Liver (tissue), 9 donors: Measurements from ENCODE around the gene ATG2B. TPM values are rescaled to one million over a fixed set of nuclear protein-coding genes. Genes with fewer than 3 reads are reported as not detected.

Experiments
- DNase-seq: peaks from one replicate; pipeline ENCODE4 v3.0.0-alpha.2; 2017; ENCODE audit warnings: low spot score
- H3K27ac ChIP-seq, 2 donors: one replicate each; pipeline ENCODE4 v1.7.0; 2013; ENCODE audit warnings: inconsistent platforms in 2 of 2, low read length in 2 of 2, control low read depth in 1 of 2, low read depth in 1 of 2, mild to moderate bottlenecking in 1 of 2
- H3K27me3 ChIP-seq, 4 donors: one replicate each; pipeline versions ENCODE4 v1.6.1 to v1.7.0; 2013; ENCODE audit warnings: low read length in 3 of 4, inconsistent platforms in 1 of 4, mild to moderate bottlenecking in 1 of 4, moderate library complexity in 1 of 4; ENCODE audit not compliant: control insufficient read depth in 4 of 4, insufficient read depth in 4 of 4
- H3K36me3 ChIP-seq, 4 donors: one replicate each; pipeline versions ENCODE4 v1.6.1 to v1.7.0; 2013; ENCODE audit warnings: low read length in 3 of 4, mild to moderate bottlenecking in 3 of 4, low read depth in 1 of 4, moderate library complexity in 1 of 4; ENCODE audit not compliant: control insufficient read depth in 4 of 4, insufficient read depth in 3 of 4
- H3K4me1 ChIP-seq, 4 donors: one replicate each; pipeline versions ENCODE4 v1.6.1 to v1.7.0; 2013; ENCODE audit warnings: low read length in 3 of 4, mild to moderate bottlenecking in 3 of 4, moderate library complexity in 1 of 4; ENCODE audit not compliant: control insufficient read depth in 4 of 4, insufficient read depth in 4 of 4
- H3K4me3 ChIP-seq, 3 donors: one replicate each; pipeline versions ENCODE4 v1.6.1 to v1.7.0; 2013; ENCODE audit warnings: low read length in 3 of 3, control low read depth in 1 of 3, low read depth in 1 of 3, mild to moderate bottlenecking in 1 of 3
- H3K9ac ChIP-seq, 2 donors: one replicate each; pipeline ENCODE4 v1.7.0; 2013; ENCODE audit warnings: low read length in 2 of 2, mild to moderate bottlenecking in 2 of 2, moderate library complexity in 2 of 2, control low read depth in 1 of 2, low read depth in 1 of 2
- H3K9me3 ChIP-seq, 4 donors: one replicate each; pipeline versions ENCODE4 v1.6.1 to v1.7.0; 2013; ENCODE audit warnings: low read length in 3 of 4; ENCODE audit not compliant: control insufficient read depth in 4 of 4
- EGR1 ChIP-seq, 2 donors: IDR thresholded peaks; 2 replicates each; pipeline ENCODE4 v1.6.1; 2016 to 2018; ENCODE audit warnings: antibody characterized with exemption in 2 of 2, low read depth in 2 of 2
- FOXA1 ChIP-seq: IDR thresholded peaks from 2 replicates; pipeline ENCODE4 v1.6.1; 2016; ENCODE audit warnings: antibody characterized with exemption
- FOXA2 ChIP-seq: IDR thresholded peaks from 2 replicates; pipeline ENCODE4 v1.6.1; 2016; ENCODE audit warnings: antibody characterized with exemption
- GABPA ChIP-seq, 2 donors: IDR thresholded peaks in 1 of 2; conservative IDR thresholded peaks in 1 of 2; 2 replicates each; pipeline ENCODE4 v1.6.1; 2016; ENCODE audit warnings: antibody characterized with exemption in 2 of 2, mild to moderate bottlenecking in 1 of 2, moderate library complexity in 1 of 2
- HNF4A ChIP-seq, 2 donors: conservative IDR thresholded peaks; 2 replicates each; pipeline ENCODE4 v1.6.1; 2016; ENCODE audit warnings: antibody characterized with exemption in 2 of 2, mild to moderate bottlenecking in 2 of 2
- HNF4G ChIP-seq: IDR thresholded peaks from 2 replicates; pipeline ENCODE4 v1.6.1; 2016; ENCODE audit warnings: antibody characterized with exemption
- JUND ChIP-seq, 2 donors: IDR thresholded peaks; 2 replicates each; pipeline ENCODE4 v1.6.1; 2016; ENCODE audit warnings: antibody characterized with exemption in 2 of 2
- NR2F2 ChIP-seq: IDR thresholded peaks from 2 replicates; pipeline ENCODE4 v1.6.1; 2016; ENCODE audit warnings: antibody characterized with exemption
- RAD21 ChIP-seq, 2 donors: IDR thresholded peaks; 2 replicates each; pipeline ENCODE4 v1.6.1; 2016; ENCODE audit warnings: antibody characterized with exemption in 2 of 2, mild to moderate bottlenecking in 2 of 2
- RXRA ChIP-seq, 2 donors: IDR thresholded peaks; 2 replicates each; pipeline ENCODE4 v1.6.1; 2017 to 2018; ENCODE audit warnings: antibody characterized with exemption in 2 of 2, mild to moderate bottlenecking in 1 of 2
- SP1 ChIP-seq: IDR thresholded peaks from 2 replicates; pipeline ENCODE4 v1.6.1; 2018; ENCODE audit warnings: antibody characterized with exemption, mild to moderate bottlenecking
- TAF1 ChIP-seq: conservative IDR thresholded peaks from 2 replicates; pipeline ENCODE4 v1.6.1; 2016; ENCODE audit warnings: antibody characterized with exemption, mild to moderate bottlenecking
- YY1 ChIP-seq: IDR thresholded peaks from 2 replicates; pipeline ENCODE4 v1.6.1; 2016; ENCODE audit warnings: antibody characterized with exemption, mild to moderate bottlenecking
- WGBS: extraction: QIAGEN DNeasy Blood & Tissue Kit; methylation state at CpG from one replicate; pipeline ENCODE4 v1.1.7; 2013; 5-methylcytosine and 5-hydroxymethylcytosine counted together
- polyA plus RNA-seq, 2 donors: library from polyadenylated mRNA; stranded (reverse) in 1 of 2; unstranded in 1 of 2; fragments of 200-250 nt in 1 of 2; fragments of >200 nt in 1 of 2; fragmentation: Nextera tagmentation in 1 of 2; extraction: Ambion mirVana in 1 of 2; gene quantifications; one replicate each; pipeline versions ENCODE4 v1.2.1 to v1.2.3, GENCODE V29; 2013 to 2015
- total RNA-seq, 2 donors: library from RNA; depleted of rRNA; stranded (reverse); fragments of >200 nt; gene quantifications; one replicate each; pipeline ENCODE4 v1.2.3, GENCODE V29; 2014
- TF ChIP-seq, protein P1 (sequence below): IDR thresholded peaks from 2 replicates; pipeline ENCODE4 v1.6.1; 2016; ENCODE audit warnings: antibody characterized with exemption
- TF ChIP-seq, protein P2 (sequence below): IDR thresholded peaks from 2 replicates; pipeline ENCODE4 v1.6.1; 2016; ENCODE audit warnings: antibody characterized with exemption, mild to moderate bottlenecking
- TF ChIP-seq, protein P3 (sequence below): fragments of 150-350 bp; IDR thresholded peaks from 2 replicates; pipeline ENCODE4 v1.5.1; 2017; ENCODE audit warnings: improper control_type of control experiment, low read depth, low read length; ENCODE audit not compliant: missing input control
- TF ChIP-seq, protein P4 (sequence below): IDR thresholded peaks from 2 replicates; pipeline ENCODE4 v1.6.1; 2016; ENCODE audit warnings: antibody characterized with exemption
- TF ChIP-seq, protein P5 (sequence below): IDR thresholded peaks from 2 replicates; pipeline ENCODE4 v1.6.1; 2016; ENCODE audit warnings: antibody characterized with exemption
- donor health status: healthy.
- donor health status: healthy.
- donor health status: healthy.
- donor health status: healthy.
- donor health status: healthy.

ATG2B gene
- total and polyA plus RNA-seq, 4 donors: 4.7 to 36.0 (median 20.5) TPM

DNA sequence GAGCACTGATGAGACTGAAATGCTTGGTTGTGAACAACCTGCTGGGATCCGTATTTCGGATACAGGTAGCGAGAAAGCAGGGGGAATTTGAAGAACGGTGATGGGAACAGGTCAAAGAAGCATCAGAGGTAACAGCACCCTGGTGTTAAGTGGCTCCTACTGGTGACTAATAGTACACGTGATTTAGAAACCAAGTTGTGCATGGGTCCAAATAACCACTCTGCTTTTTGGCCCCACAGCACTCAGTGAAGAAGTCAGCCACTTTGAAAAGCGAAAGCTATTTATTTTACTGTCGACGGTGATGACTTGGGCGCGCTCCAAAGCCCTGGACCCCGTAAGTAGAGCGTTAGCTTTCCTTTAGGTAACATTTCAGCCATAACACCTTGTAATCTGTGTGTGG lies 45.5 kb upstream of the ATG2B start:
- no peak for TF ChIP-seq JUND (IDR thresholded peaks at IDR 0.05)
- TF ChIP-seq, protein P1, sequence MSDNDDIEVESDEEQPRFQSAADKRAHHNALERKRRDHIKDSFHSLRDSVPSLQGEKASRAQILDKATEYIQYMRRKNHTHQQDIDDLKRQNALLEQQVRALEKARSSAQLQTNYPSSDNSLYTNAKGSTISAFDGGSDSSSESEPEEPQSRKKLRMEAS: no peak
- no peak for TF ChIP-seq HNF4A (conservative IDR thresholded peaks at IDR 0.05)
- TF ChIP-seq EGR1 (IDR thresholded peaks at IDR 0.05; ENCODE audit: low read depth in 2 of 2): no peak
- TF ChIP-seq, protein P2, sequence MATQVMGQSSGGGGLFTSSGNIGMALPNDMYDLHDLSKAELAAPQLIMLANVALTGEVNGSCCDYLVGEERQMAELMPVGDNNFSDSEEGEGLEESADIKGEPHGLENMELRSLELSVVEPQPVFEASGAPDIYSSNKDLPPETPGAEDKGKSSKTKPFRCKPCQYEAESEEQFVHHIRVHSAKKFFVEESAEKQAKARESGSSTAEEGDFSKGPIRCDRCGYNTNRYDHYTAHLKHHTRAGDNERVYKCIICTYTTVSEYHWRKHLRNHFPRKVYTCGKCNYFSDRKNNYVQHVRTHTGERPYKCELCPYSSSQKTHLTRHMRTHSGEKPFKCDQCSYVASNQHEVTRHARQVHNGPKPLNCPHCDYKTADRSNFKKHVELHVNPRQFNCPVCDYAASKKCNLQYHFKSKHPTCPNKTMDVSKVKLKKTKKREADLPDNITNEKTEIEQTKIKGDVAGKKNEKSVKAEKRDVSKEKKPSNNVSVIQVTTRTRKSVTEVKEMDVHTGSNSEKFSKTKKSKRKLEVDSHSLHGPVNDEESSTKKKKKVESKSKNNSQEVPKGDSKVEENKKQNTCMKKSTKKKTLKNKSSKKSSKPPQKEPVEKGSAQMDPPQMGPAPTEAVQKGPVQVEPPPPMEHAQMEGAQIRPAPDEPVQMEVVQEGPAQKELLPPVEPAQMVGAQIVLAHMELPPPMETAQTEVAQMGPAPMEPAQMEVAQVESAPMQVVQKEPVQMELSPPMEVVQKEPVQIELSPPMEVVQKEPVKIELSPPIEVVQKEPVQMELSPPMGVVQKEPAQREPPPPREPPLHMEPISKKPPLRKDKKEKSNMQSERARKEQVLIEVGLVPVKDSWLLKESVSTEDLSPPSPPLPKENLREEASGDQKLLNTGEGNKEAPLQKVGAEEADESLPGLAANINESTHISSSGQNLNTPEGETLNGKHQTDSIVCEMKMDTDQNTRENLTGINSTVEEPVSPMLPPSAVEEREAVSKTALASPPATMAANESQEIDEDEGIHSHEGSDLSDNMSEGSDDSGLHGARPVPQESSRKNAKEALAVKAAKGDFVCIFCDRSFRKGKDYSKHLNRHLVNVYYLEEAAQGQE: no peak
- TF ChIP-seq NR2F2: no peak
- TF ChIP-seq RXRA (IDR thresholded peaks at IDR 0.05): no peak
- TF ChIP-seq, protein P3, sequence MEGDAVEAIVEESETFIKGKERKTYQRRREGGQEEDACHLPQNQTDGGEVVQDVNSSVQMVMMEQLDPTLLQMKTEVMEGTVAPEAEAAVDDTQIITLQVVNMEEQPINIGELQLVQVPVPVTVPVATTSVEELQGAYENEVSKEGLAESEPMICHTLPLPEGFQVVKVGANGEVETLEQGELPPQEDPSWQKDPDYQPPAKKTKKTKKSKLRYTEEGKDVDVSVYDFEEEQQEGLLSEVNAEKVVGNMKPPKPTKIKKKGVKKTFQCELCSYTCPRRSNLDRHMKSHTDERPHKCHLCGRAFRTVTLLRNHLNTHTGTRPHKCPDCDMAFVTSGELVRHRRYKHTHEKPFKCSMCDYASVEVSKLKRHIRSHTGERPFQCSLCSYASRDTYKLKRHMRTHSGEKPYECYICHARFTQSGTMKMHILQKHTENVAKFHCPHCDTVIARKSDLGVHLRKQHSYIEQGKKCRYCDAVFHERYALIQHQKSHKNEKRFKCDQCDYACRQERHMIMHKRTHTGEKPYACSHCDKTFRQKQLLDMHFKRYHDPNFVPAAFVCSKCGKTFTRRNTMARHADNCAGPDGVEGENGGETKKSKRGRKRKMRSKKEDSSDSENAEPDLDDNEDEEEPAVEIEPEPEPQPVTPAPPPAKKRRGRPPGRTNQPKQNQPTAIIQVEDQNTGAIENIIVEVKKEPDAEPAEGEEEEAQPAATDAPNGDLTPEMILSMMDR: no peak
- TF ChIP-seq, protein P4, sequence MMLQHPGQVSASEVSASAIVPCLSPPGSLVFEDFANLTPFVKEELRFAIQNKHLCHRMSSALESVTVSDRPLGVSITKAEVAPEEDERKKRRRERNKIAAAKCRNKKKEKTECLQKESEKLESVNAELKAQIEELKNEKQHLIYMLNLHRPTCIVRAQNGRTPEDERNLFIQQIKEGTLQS: no peak
- TF ChIP-seq, protein P5, sequence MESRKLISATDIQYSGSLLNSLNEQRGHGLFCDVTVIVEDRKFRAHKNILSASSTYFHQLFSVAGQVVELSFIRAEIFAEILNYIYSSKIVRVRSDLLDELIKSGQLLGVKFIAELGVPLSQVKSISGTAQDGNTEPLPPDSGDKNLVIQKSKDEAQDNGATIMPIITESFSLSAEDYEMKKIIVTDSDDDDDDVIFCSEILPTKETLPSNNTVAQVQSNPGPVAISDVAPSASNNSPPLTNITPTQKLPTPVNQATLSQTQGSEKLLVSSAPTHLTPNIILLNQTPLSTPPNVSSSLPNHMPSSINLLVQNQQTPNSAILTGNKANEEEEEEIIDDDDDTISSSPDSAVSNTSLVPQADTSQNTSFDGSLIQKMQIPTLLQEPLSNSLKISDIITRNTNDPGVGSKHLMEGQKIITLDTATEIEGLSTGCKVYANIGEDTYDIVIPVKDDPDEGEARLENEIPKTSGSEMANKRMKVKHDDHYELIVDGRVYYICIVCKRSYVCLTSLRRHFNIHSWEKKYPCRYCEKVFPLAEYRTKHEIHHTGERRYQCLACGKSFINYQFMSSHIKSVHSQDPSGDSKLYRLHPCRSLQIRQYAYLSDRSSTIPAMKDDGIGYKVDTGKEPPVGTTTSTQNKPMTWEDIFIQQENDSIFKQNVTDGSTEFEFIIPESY: no peak
- TF ChIP-seq RAD21 (IDR thresholded peaks at IDR 0.05): no peak
- no peak for TF ChIP-seq TAF1
- no peak for TF ChIP-seq FOXA2
- Histone ChIP-seq H3K36me3 (no peaks in the 10 kb centered on the region), H3K27ac (no peak overlapping the region), H3K9me3 (no peaks in the 10 kb centered on the region), H3K9ac (no peak overlapping the region), H3K4me1 (no peaks in the 10 kb centered on the region), H3K27me3 (no peaks in the 10 kb centered on the region), H3K4me3 (no peak overlapping the region)
- no peak for DNase-seq
- WGBS: 91% methylated on average over 12 of the region's 12 CpGs

DNA sequence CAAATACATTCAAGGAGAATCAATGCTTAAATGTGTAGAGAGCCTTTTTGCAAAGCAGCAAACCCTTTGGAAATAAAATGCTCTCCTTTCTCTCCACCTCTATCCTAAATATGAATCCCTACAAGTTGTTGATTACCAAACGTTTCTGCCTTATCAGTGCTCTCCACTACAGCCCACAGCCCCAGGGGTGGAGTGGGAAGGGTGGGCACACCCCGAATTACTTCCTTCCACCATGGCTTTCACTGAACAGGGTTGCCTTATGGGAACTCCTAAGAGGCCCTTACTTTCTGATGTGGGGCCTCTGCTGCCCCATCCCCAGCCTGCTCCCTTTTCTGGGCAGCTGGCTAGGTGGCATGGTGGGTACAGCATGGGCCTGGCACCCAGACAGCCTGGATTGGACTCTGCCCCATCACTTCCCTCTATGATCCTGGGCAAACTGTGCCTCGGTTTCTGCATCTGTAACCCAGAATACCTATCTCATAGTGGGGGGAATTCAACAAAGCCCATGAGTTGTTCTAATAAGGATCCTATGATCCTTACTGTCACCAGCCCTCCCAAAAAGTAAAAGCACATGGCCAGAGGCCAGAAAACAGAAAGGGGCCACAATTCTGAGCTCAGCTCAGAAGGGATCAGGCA lies 44.9 kb upstream of the ATG2B start:
- no peak for DNase-seq
- WGBS: 66% methylated on average over 3 of the region's 3 CpGs
- no peaks in the 10 kb centered on the region for H3K4me1 ChIP-seq
- no peaks in the 10 kb centered on the region for H3K27me3 ChIP-seq
- H3K36me3 ChIP-seq: no peaks in the 10 kb centered on the region
- no peak overlapping the region for H3K27ac ChIP-seq
- H3K4me3 ChIP-seq: no peak overlapping the region
- H3K9ac ChIP-seq: no peak overlapping the region
- H3K9me3 ChIP-seq: no peaks in the 10 kb centered on the region
- TF ChIP-seq RXRA (IDR thresholded peaks at IDR 0.05) (no peak), NR2F2 (no peak), YY1 (no peak), FOXA2 (no peak), HNF4A (conservative IDR thresholded peaks at IDR 0.05) (no peak), JUND (IDR thresholded peaks at IDR 0.05) (no peak), SP1 (no peak), EGR1 (IDR thresholded peaks at IDR 0.05; ENCODE audit: low read depth in 2 of 2) (no peak), FOXA1 (no peak), HNF4G (no peak), TAF1 (no peak), GABPA (IDR thresholded peaks at IDR 0.05 in 1 of 2, conservative IDR thresholded peaks at IDR 0.05 in 1 of 2) (no peak), RAD21 (IDR thresholded peaks at IDR 0.05) (no peak)
- TF ChIP-seq, protein P5: no peak
- TF ChIP-seq, protein P3: no peak
- TF ChIP-seq, protein P4: no peak
